Ishikawa (cell line): ENCODE measurements around the gene ACOXL.

Experiments used
- CEBPB ChIP-seq: IDR thresholded peaks from 2 replicates; pipeline ENCODE4 v1.6.1; 2012
- CREB1 ChIP-seq: IDR thresholded peaks from 2 replicates; pipeline ENCODE4 v1.6.1; 2012; ENCODE audit warnings: low read depth
- EGR1 ChIP-seq: IDR thresholded peaks from 2 replicates; pipeline ENCODE4 v1.6.1; 2012
- EP300 ChIP-seq: IDR thresholded peaks from 2 replicates; pipeline ENCODE4 v1.6.1; 2012; ENCODE audit warnings: borderline replicate concordance
- FOXM1 ChIP-seq: IDR thresholded peaks from 2 replicates; pipeline ENCODE4 v1.6.1; 2012; ENCODE audit warnings: low read depth, borderline replicate concordance
- RAD21 ChIP-seq: IDR thresholded peaks from 2 replicates; pipeline ENCODE4 v1.6.1; 2012; ENCODE audit warnings: low read depth
- REST ChIP-seq: IDR thresholded peaks from 2 replicates; pipeline ENCODE4 v1.6.1; 2012; ENCODE audit warnings: low read depth, mild to moderate bottlenecking
- TAF1 ChIP-seq: IDR thresholded peaks from 2 replicates; pipeline ENCODE4 v1.6.1; 2012; ENCODE audit warnings: low read depth, mild to moderate bottlenecking
- TCF12 ChIP-seq: IDR thresholded peaks from 2 replicates; pipeline ENCODE4 v1.6.1; 2012; ENCODE audit warnings: low read depth
- TEAD4 ChIP-seq: IDR thresholded peaks from 2 replicates; pipeline ENCODE4 v1.6.1; 2012
- USF1 ChIP-seq: IDR thresholded peaks from 2 replicates; pipeline ENCODE4 v1.6.1; 2012

- TF ChIP-seq USF1 (no peak), EP300 (no peak), CEBPB (no peak), TAF1 (no peak), TCF12 (no peak), CREB1 (no peak), FOXM1 (no peak), REST (no peak), TEAD4 (no peak), EGR1 (no peak), RAD21 (no peak)
Measured at GRCh38 chr2:110724820-110725219, 7.6 kb upstream of the ACOXL start.
